Upper lobe of left lung (tissue), 6 donors: Measurements from ENCODE around the gene TTLL4. TPM values are rescaled to one million over a fixed set of nuclear protein-coding genes. Genes with fewer than 3 reads are reported as not detected.

Experiments
- ATAC-seq, 2 donors: fragments of 200-7000 bp; cut with Tn5 transposase; one replicate each; pipeline ENCODE4 v1.9.1; 2022; ENCODE audit warnings: mild to moderate bottlenecking in 2 of 2, moderate library complexity in 2 of 2; ENCODE audit not compliant: low FRiP score in 2 of 2
- DNase-seq, 2 donors: peaks; one replicate each; pipeline ENCODE4 v3.0.0-alpha.2; 2019 to 2020
- H3K27ac ChIP-seq, 4 donors: fragments of 200-600 bp; sonication (generic); one replicate each; pipeline ENCODE4 v1.5.1; 2016 to 2019
- H3K27me3 ChIP-seq, 4 donors: fragments of 200-600 bp; sonication (generic); one replicate each; pipeline ENCODE4 v1.5.1; 2017 to 2019
- H3K36me3 ChIP-seq, 4 donors: fragments of 200-600 bp; sonication (generic); one replicate each; pipeline ENCODE4 v1.5.1; 2016 to 2019
- H3K4me1 ChIP-seq, 4 donors: fragments of 200-600 bp; sonication (generic); one replicate each; pipeline ENCODE4 v1.5.1; 2018 to 2019
- H3K4me3 ChIP-seq, 4 donors: fragments of 200-600 bp; sonication (generic); one replicate each; pipeline ENCODE4 v1.5.1; 2017 to 2019; ENCODE audit warnings: mild to moderate bottlenecking in 2 of 4, moderate library complexity in 1 of 4
- H3K9me3 ChIP-seq, 4 donors: fragments of 200-600 bp; sonication (generic); one replicate each; pipeline ENCODE4 v1.5.1; 2018 to 2019
- EP300 ChIP-seq, 4 donors: sonication (generic); formaldehyde crosslinking; IDR thresholded peaks; one replicate each; pipeline ENCODE4 v1.5.1; 2017; ENCODE audit warnings: antibody characterized with exemption in 4 of 4, control low read depth in 2 of 4
- POLR2A ChIP-seq, 4 donors: fragments of 450-650 bp; IDR thresholded peaks; one replicate each; pipeline ENCODE4 v1.5.1; 2016 to 2017; ENCODE audit warnings: antibody characterized with exemption in 4 of 4, mild to moderate bottlenecking in 2 of 4
- POLR2AphosphoS5 ChIP-seq, 2 donors: sonication (generic); formaldehyde crosslinking; IDR thresholded peaks; one replicate each; pipeline ENCODE4 v1.5.1; 2017; ENCODE audit warnings: antibody characterized with exemption in 2 of 2
- WGBS, 2 donors: methylation state at CpG; one replicate each; pipeline ENCODE4 v1.1.5; 2017 to 2018; 5-methylcytosine and 5-hydroxymethylcytosine counted together
- total RNA-seq, 6 donors: library from RNA; depleted of rRNA in 4 of 6; stranded (reverse); fragments of >200 nt in 4 of 6; gene quantifications; one replicate each; pipeline versions ENCODE4 v1.1.0 to v1.2.1, GENCODE V29; 2016 to 2021
- TF ChIP-seq, protein P1 (sequence below), 6 experiments: fragments of 450-650 bp in 4 of 6; fragments of 200-600 bp in 2 of 6; sonication (generic) in 2 of 6; IDR thresholded peaks; one replicate each; pipeline ENCODE4 v1.5.1; 2016 to 2019; ENCODE audit warnings: antibody characterized with exemption in 6 of 6
- donor health status: DM: no; HTN: no; CAD: no; lungs with moderate emphysema.
- donor health status: DM: no; HTN: yes; CAD: no; lungs with severe emphysema.

The TTLL4 gene
- total RNA-seq, 6 donors from 2014 or later = 21.1 to 46.1 (median 31.7) TPM

DNA sequence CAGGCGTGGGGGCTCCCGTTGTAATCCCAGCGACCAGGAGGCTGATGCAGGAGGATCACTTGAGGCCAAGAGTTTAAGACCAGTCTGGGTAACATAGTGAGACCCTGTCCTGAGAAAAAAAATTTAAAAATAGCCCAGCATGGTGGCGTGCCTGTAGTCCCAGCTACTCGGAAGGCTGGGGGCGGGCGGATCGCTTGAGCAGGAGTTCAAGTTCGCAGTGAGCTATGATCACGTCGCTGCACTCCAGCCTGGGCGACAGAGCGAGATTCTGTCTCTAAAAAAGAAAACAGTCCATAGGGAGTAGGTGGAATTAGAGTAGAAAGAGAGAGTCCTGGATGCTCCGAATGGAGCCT is 325 bp upstream of the TTLL4 start:
- H3K9me3 ChIP-seq = no peaks in the 10 kb centered on the region
- no peaks in the 10 kb centered on the region for H3K27me3 ChIP-seq
- H3K27ac ChIP-seq = peak overlapping the region in 2 of 4 donors; percentile 81 to 94
- WGBS, 2 donors = 53 to 55% methylated on average over 14 of the region's 14 CpGs
- DNase-seq (no peak), ATAC-seq (no peak)
- H3K4me1 ChIP-seq = peaks cover 9 to 15% (median 12%) of the 10 kb centered on the region in 4 donors
- TF ChIP-seq POLR2AphosphoS5 (IDR thresholded peaks at IDR 0.05) (no peak), POLR2A (IDR thresholded peaks at IDR 0.05) (no peak), EP300 (IDR thresholded peaks at IDR 0.05) (no peak)
- TF ChIP-seq, protein P1, sequence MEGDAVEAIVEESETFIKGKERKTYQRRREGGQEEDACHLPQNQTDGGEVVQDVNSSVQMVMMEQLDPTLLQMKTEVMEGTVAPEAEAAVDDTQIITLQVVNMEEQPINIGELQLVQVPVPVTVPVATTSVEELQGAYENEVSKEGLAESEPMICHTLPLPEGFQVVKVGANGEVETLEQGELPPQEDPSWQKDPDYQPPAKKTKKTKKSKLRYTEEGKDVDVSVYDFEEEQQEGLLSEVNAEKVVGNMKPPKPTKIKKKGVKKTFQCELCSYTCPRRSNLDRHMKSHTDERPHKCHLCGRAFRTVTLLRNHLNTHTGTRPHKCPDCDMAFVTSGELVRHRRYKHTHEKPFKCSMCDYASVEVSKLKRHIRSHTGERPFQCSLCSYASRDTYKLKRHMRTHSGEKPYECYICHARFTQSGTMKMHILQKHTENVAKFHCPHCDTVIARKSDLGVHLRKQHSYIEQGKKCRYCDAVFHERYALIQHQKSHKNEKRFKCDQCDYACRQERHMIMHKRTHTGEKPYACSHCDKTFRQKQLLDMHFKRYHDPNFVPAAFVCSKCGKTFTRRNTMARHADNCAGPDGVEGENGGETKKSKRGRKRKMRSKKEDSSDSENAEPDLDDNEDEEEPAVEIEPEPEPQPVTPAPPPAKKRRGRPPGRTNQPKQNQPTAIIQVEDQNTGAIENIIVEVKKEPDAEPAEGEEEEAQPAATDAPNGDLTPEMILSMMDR (IDR thresholded peaks at IDR 0.05) = no peak
- no peaks in the 10 kb centered on the region for H3K36me3 ChIP-seq
- H3K4me3 ChIP-seq = peak overlapping the region in 3 of 4 donors; percentile 68 to 88 (median 85)

DNA sequence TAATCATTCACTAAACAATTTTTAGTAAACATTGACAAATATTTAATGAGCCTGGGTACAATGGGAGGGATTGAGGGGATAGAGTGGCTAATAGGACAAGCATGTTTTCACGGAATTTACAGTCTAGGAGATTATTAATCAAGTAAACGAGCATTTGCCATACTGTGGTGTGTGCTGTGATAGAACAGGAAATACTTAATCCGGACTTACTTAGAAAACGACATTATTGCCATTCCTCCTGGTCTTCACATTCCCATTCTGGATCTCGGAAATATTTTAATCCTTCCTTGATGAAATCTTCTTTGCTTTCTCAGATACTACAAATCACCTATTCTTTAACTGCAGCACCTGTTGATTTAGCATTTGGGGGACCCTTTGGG is 905 bp downstream of the TTLL4 start:
- Histone ChIP-seq H3K36me3 (peaks cover 0 to 8% (median 1%) of the 10 kb centered on the region in 4 donors), H3K27ac (peak overlapping the region; percentile 80 to 95 (median 88)), H3K4me1 (peaks cover 9 to 15% (median 12%) of the 10 kb centered on the region in 4 donors), H3K9me3 (no peaks in the 10 kb centered on the region), H3K4me3 (peak overlapping the region; percentile 60 to 88 (median 76)), H3K27me3 (no peaks in the 10 kb centered on the region)
- DNase-seq = no peak
- 8 to 10% methylated on average over 5 of the region's 5 CpGs for WGBS, 2 donors
- ATAC-seq = no peak
- TF ChIP-seq POLR2A (IDR thresholded peaks at IDR 0.05) = no peak
- no peak for TF ChIP-seq EP300 (IDR thresholded peaks at IDR 0.05)
- TF ChIP-seq, protein P1 (IDR thresholded peaks at IDR 0.05) = no peak
- TF ChIP-seq POLR2AphosphoS5 (IDR thresholded peaks at IDR 0.05) = no peak

DNA sequence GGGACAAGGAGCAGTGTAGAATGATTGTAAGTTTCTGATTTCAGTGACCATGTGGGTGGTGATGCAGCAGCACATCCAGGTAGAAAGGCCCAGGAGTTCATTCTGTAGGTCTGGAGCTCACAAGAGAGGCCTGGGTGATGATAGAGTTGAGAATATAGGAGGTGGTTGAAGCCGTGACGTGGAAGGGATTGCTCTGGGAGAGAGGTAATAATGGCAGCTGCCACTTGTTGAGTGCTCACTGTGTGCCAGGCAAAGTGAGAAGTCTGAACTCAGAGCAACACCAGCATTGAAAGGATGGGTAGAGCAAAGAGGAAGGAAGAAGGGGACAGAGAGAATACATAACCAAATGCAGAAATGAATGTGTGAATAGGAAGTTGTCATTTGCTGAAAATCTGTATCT is 3.3 kb downstream of the TTLL4 start:
- Histone ChIP-seq H3K4me1 (peaks cover 9 to 28% (median 17%) of the 10 kb centered on the region in 4 donors), H3K4me3 (no peak overlapping the region), H3K36me3 (peaks cover 0 to 8% (median 1%) of the 10 kb centered on the region in 4 donors), H3K27ac (no peak overlapping the region), H3K9me3 (no peaks in the 10 kb centered on the region), H3K27me3 (no peaks in the 10 kb centered on the region)
- DNase-seq (no peak), ATAC-seq (no peak)
- 82 to 96% methylated on average over 2 of the region's 2 CpGs for WGBS, 2 donors
- TF ChIP-seq EP300 (IDR thresholded peaks at IDR 0.05) = no peak
- TF ChIP-seq, protein P1 (IDR thresholded peaks at IDR 0.05) = no peak
- TF ChIP-seq POLR2A (IDR thresholded peaks at IDR 0.05) = no peak
- no peak for TF ChIP-seq POLR2AphosphoS5 (IDR thresholded peaks at IDR 0.05)

DNA sequence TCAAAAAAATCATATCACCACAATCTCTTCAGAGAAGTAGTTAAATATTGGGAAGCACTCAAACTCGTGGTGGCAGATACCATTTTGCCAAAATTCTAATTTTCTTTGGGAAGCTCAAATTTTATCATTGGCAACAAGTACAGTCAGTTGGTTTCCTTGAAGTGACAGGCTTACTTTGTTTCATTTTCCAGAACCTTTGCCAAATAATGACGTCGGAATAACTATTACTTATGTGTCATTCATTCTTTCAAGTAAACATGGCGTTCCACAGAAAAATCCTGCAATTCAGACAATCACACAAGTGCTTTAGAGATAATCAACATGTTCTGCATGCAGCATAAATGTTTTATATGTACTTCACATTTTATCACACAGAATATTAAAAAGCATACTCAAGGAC is 5.4 kb downstream of the TTLL4 start:
- TF ChIP-seq, protein P1 (IDR thresholded peaks at IDR 0.05) = no peak
- TF ChIP-seq EP300 (IDR thresholded peaks at IDR 0.05) = no peak
- H3K4me1 ChIP-seq = peaks cover 9 to 24% (median 17%) of the 10 kb centered on the region in 4 donors

DNA sequence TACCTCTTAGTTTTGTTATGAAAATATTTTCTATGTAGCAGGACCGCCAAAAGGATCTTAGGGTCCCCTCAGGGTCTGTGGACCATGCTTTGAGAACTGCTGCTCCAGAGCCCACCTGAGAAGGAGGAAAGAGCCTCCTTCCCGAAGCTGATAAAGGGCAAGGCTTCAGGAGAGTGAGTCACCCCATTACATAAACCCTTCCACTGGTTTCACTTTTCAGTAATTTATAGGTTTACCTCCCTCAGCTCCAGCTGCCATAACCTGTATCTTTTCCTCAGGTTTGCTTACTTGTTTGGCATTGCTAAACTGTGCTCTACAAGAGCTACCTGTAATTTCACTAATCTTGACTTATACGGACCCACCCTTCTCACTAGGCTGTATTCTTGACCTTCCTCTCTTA is 6.6 kb downstream of the TTLL4 start:
- DNase-seq = no peak
- H3K27ac ChIP-seq = peak overlapping the region in 1 of 4 donors; percentile 48

More for the DNA sequence above, 5.4 kb downstream of the TTLL4 start:
- Histone ChIP-seq H3K4me3 (no peak overlapping the region), H3K27me3 (no peaks in the 10 kb centered on the region), H3K36me3 (peaks cover 0 to 8% (median 1%) of the 10 kb centered on the region in 4 donors), H3K27ac (no peak overlapping the region), H3K9me3 (no peaks in the 10 kb centered on the region)
- no peak for DNase-seq
- ATAC-seq = no peak
- 76 to 81% methylated on average over 4 of the region's 4 CpGs for WGBS, 2 donors

More for the DNA sequence above, 6.6 kb downstream of the TTLL4 start:
- WGBS, 2 donors = 70 to 81% methylated on average over 3 of the region's 3 CpGs
- ATAC-seq = peak in 1 of 2 donors; percentile 44
- Histone ChIP-seq H3K9me3 (no peaks in the 10 kb centered on the region), H3K4me3 (no peak overlapping the region), H3K27me3 (no peaks in the 10 kb centered on the region), H3K36me3 (peaks cover 0 to 8% (median 1%) of the 10 kb centered on the region in 4 donors), H3K4me1 (peaks cover 0 to 16% (median 8%) of the 10 kb centered on the region in 4 donors)
- no peak for TF ChIP-seq POLR2AphosphoS5 (IDR thresholded peaks at IDR 0.05)
- TF ChIP-seq, protein P1 (IDR thresholded peaks at IDR 0.05) = no peak
- no peak for TF ChIP-seq EP300 (IDR thresholded peaks at IDR 0.05)
- no peak for TF ChIP-seq POLR2A (IDR thresholded peaks at IDR 0.05)
